NCI-H1092 treated with DMSO at 0.1 percent for 48 hours (cell line): Measurements from ENCODE around the gene PTPRN2.
"Not testable (repeated sequence)": the region's sequence is repeated elsewhere in the genome, so short reads cannot be mapped to it uniquely, and the experiment has no call there.

Experiments
- DNase-seq: peaks from one replicate; lab custom pipeline; 2025; lab: John Stamatoyannopoulos, UW

PTPRN2 gene

DNA sequence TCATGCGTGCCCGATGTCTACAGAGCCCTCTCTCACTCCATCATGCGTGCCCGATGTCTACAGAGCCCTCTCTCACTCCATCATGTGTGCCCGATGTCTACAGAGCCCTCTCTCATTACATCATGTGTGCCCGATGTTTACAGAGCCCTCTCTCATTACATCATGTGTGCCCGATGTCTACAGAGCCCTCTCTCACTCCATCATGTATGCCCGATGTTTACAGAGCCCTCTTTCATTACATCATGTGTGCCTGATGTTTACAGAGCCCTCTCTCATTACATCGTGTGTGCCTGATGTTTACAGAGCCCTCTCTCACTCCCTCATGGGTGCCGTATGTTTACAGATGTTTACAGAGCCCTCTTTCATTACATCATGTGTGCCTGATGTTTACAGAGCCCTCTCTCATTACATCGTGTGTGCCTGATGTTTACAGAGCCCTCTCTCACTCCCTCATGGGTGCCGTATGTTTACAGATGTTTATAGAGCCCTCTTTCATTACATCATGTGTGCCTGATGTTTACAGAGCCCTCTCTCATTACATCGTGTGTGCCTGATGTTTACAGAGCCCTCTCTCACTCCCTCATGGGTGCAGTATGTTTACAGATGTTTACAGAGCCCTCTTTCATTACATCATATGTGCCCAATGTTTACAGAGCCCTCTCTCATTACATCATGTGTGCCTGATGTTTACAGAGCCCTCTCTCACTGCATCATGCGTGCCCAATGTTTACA lies 739.7 kb downstream of the PTPRN2 start:
- not testable (repeated sequence) for DNase-seq

DNA sequence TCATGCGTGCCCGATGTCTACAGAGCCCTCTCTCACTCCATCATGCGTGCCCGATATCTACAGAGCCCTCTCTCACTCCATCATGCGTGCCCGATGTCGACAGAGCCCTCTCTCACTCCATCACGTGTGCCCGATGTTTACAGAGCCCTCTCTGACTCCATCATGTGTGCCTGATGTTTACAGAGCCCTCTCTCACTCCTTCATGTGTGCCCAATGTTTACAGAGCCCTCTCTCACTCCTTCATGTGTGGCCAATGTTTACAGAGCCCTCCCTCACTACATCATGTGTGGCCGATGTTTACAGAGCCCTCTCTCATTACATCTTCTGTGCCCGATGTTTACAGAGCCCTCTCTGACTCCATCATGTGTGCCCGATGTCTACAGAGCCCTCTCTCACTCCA lies 740.9 kb downstream of the PTPRN2 start:
- not testable (repeated sequence) for DNase-seq

DNA sequence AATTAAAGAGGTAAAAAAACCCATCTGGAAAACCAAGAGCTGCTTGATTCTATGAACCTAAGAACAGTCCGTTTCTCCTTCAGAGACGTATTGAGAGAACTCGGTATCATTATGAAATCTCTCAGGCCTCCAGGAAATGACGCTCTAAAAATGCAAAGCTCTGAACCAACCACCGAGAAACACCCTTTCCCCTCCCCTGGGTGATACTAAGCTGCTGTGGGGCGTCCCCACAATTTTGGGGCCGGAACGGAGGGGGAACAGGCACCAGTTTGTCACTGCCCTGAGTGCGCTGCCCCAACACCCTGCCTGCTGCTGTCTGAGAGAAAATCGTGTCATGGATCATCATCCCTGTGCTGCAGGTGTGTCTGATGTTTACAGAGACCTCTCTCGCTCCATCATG lies 741.4 kb downstream of the PTPRN2 start:
- DNase-seq, result no peak

DNA sequence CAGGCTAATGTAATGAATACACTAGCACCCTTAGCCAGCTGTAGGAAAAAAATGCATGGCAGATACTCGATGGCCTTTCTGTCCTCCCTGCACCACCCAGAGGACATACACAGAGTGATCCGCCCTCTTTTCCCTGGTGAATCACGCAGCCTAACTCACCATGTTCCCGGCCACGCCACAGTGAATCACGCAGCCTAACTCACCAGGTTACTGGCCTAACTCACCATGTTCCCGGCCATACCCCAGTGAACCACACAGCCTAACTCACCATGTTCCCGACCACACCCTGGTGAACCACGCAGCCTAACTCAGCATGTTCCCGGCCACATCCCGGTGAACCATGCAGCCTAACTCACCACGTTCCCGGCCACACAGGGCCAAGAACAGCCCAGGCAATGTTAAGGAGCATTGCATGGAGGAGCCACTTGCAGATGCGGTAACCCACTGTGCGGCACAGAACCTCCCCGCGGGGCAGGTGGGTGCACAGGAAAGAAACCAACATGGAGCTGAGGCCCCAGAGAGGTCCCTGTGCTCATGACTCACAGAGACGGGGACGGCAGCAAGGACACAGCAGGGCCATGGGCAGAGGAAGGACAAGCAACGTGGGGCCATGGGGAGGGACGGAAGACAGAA lies 742.3 kb downstream of the PTPRN2 start:
- no peak for DNase-seq

DNA sequence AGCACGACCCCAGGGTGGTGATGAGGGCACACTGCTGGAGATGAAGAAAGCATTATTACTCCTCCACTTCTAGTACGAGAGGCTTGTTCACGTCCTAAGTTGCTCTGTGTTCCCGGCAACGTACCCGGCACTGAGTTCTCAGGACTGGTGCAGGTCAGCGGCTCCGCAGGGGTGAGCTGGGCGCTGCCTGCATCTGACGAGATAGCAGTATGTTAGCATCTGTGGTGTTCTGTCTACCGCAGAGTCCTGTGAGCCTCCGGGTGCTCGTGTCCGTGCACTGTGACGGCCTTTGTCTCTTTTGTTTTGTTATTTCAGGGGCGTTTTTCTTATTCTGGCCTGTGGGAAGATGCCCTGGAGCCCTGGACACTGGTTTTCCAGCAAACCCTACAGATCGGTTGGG lies 743.0 kb downstream of the PTPRN2 start:
- no peak for DNase-seq

DNA sequence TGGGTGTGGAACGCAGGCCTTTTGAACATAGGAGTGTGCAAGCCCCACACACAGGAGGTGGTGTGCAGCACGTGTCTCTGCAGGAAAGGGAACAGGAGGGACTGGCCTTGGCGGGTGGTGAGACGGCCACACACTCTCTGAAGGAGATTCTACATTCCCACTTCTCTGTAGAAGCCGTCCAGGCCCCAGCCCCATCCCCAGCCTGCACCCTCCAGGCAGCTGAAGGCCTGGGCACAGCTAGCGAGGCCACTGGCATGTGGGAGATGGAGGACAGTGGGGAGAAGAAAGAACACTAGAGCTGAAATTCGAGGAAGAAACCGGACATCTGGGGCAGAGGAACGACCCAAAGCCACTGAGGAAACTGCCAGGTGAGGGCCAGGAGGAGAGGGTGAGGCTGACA lies 743.5 kb downstream of the PTPRN2 start:
- DNase-seq, result no peak

DNA sequence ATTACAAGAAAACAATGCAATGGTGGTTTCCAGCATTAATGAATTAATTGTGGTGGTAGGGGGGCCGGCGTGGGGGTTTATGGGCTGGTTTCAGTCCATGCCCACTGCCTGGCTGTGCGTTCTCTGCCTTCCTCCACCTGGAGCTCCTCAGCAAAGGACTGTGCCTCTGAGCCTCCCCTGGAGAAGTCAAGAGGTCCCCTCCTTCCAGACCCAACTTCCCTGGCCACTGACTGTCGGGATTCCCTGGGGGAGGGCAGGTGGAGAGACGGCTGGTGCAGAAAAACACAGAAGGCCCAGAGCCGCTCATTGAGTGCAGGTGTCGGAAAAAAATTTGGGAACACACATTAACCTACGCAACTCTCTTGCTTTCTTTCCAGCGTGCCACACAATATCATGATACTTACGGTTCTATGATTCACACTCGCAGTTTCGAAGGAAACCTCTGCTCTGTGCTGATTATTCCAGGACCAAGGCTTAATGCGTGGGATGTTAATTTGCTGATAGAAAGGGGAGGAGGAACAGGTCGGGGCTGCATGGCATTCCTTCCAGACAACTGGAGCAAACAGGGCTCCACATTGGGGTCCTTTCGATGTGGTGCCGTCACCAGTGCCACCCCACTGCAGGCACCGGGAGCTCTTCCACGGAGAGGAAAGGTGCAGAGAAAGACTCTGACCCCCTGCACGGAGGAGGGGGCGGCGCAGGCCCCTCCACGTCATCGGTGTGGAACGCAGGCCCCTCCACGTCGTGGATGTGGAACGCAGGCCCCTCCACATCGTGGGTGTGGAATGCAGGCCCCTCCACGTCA lies 744.1 kb downstream of the PTPRN2 start:
- DNase-seq, result no peak

DNA sequence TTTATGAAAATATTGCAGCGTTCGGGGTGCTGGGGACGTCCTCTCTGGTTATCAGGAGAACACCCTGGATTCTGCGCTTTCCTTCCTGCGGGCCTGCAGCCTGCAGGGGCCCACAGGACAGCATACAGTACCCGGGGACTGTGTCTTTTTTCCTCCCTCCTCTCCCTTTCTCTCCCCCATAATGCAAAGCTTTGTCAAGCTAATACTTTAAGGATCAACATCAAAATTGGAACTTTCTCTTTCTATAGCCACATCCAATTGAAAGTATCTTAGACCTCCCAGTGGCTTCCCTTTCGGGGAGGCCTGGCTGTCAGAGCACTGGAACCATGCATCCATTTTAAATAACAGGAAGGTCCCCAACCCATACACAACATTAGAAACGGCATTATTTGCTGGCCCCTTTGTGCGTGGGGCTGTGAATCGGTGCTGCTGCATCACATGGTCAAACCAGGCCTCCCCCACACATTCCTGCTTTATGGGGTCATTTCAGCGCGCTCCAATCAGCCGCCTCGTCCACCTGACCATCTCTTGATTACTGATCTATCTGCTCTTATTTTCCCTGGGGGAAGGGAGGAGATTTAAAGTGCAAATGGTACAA lies 745.8 kb downstream of the PTPRN2 start:
- DNase-seq, result no peak

DNA sequence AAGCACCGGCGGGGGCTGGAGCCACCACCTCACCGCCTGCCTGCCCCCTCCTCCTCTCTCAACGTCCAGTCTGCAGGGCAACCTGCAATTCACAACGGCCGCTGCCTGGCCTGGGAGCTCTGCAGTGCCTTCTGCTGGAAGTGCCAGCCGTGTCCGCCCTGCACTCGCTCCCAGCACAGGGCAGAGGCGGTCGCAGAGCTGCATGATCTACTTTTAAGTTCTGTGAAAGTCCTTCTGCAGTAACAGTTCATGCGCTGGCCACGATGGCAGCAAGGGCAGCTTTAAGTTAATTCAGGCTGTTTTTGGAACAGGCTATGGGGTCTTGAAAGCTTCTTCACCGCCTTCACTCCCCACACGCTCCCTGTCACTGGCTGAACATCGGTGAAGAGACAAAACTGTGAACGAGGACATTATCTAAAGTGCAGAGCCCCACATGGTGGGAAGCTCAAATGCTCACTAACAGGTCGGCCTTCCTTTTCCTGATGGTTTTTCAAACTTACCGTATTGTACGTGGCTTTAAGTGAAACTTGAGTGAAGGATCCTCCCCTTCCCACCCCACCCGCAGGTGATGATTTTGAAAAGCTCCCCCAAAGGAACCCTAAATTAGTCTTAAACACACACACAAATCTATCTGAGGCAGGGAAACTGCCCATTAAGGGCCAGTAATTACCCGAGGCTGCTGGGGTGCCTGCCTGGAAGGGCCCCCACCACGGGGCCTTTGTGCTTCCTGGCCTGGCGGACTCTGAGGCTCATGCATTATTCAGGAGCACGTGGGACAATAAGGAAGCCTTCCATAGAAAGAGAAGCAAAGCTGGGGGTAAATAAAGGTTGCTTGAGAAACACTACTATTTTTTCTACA lies 746.5 kb downstream of the PTPRN2 start:
- no peak for DNase-seq

DNA sequence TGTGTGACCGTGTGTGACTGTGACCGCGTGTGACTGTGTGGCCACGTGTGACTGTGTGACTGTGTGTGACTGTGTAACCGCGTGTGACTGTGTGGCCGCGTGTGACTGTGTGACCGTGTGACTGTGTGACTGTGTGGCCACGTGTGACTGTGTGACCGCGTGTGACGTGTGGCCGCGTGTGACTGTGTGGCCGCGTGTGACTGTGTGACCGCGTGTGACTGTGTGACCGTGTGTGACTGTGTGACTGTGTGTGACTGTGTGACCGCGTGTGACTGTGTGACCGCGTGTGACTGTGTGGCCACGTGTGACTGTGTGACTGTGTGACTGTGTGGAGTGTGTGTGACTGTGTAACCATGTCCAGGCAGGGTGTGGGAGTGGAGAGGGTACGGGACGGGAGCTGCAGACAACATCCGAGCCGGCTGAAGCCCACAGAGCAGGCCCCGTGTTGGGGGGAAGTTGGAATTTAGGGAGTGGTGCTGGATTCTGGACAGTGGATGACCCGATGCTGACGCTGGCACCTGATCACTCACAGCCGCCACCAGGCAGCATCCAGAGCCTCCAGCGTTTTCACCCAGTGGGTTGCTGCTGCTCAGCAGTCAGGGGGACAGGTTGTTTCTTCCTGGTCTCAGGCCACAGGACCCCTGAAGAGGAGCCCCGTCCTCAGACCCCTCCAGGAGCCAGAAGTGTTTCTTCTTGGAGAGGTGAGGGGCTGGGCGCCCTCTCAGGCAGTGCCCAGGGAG lies 747.3 kb downstream of the PTPRN2 start:
- no peak for DNase-seq

DNA sequence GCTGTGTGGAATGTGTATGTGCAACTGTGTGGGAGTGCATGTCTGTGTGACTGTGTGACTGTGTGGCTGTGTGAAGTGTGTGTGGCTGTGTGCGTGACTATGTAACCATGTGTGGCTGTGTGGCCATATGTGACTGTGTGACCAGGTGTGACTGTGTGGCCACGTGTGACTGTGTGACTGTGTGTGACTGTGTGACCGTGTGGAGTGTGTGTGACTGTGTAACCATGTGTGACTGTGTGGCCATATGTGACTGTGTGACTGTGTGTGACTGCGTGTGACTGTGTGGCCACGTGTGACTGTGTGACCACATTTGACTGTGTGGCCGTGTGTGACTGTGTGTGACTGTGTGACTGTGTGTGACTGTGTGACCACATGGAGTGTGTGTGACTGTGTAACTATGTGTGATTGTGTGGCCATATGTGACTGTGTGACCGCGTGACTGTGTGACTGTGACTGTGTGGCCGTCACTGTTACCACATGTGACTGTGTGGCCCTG lies 747.9 kb downstream of the PTPRN2 start:
- DNase-seq, result no peak

DNA sequence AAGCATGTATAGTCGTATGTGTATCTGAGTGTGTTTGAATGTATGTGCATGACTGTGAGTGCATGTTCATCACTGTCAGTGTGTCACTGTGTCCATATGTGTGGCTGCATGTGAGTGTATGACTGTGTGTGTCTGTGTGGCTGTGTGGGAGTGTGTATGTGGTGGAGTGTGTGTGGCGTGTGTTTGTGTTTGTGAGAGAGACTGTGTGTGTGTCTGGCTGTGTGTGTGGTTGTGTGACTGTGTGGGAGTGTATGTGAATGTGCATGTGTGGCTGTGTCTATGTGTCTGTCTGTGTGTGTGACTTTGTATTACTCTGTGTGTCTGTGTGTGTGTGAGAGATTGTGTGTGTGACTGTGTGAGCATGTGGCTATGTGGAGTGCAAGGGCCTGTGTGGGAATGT lies 748.4 kb downstream of the PTPRN2 start:
- DNase-seq, result no peak

DNA sequence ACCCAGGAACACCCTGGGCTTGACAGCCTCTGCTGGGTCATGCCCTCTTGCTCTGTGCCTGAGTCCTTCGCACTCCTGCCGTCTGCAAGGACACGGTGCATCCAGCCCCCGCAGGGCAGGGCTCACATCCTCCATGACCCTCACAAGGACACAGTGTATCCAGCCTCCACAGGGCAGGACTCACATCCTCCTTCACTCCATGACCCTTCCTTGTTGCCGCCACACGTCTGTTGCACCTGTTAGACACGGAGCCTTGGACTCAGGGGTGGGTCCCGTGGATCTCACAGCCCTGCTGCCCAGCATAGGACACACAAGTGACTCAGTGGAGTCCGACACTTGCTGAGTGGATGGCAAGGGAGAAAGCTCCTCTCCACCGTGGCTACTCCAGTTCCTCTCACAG lies 750.1 kb downstream of the PTPRN2 start:
- no peak for DNase-seq

DNA sequence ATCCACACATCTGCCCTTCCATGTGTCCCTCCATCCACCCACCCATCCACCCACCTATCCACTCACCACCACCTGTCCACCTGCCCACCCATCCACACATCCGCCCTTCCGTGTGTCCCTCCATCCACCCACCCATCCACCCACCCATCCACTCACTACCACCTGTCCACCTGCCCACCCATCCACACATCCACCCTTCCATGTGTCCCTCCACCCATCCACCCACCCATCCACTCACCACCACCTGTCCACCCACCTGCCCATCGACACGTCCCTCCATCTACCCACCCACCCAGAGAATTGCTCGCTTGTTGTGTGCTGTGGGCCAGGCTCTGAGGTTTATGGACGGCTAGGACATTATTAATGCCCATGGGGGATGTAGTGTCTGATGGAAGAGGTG lies 750.6 kb downstream of the PTPRN2 start:
- DNase-seq, result no peak

DNA sequence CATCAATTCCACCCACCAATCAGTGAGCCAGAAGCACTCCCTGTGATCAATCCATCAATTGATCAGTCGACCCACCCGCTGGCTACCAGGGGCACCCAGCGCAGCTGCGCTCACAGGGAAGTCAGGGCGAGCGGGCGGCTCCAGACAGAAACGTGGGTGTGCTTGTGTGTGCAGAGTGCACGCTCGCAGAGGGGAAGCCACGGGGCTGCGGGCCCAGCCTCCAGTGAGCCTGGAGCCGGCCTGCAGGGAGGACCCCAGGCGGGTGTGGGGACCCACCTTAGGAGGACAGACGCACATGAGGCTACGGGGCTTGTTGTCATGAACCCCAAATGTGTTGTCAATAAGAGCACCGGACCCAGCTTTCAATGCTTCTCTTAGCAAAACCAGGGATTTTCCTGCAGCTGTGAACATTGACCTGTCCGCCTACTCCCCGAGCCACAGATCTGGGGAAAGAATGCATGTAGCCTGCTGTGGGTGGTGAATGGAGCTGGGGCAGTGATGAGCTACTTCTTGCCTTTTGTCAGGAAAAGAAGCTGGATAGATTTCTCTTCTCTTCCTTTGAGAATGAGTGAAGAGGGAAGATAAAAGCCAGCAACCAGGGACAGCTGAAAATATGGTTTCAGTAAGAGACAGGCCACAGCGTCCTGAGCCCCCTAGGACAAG lies 753.0 kb downstream of the PTPRN2 start:
- DNase-seq, result no peak

DNA sequence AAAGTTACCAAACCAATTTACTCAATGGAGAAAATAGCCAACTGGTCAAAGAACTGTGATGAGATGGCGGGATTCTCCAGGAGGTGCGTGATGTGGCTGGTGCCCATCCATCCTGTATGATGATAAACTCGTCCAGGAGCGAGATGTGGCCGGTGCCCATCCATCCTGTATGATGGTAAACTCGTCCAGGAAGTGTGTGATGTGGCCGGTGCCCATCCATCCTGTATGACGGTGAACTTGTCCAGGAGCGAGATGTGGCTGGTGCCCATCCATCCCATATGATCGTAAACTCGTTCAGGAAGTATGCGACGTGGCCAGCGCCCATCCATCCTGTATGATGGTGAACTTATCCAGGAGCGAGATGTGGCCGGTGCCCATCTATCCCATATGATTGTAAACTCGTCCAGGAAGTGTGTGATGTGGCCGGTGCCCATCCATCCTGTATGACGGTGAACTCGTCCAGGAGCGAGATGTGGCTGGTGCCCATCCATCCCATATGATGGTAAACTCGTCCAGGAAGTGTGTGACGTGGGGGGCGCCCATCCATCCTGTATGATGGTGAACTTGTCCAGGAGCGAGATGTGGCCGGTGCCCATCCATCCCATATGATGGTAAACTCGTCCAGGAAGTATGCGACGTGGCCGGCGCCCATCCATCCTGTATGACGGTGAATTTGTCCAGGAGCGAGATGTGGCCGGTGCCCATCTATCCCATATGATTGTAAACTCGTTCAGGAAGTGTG lies 754.6 kb downstream of the PTPRN2 start:
- no peak for DNase-seq

DNA sequence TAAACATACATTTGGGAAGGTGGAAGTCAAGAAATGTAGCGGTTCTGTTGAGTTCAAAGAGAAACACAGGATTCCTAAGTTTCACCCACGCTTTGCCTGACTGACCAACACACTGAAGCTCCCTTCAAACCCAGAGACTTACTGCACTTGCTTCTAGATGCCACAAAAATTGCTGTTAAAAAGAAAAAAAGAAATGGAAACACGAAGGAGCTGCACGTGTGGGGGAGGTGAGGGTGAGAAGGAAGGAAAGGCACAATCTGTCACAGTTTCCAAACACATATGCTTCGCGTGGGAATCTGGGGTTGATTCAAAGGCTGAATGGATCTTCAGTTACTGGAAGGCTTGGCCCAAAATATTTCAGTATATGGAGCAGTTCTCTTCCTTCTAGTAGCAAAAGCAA lies 755.2 kb downstream of the PTPRN2 start:
- no peak for DNase-seq

DNA sequence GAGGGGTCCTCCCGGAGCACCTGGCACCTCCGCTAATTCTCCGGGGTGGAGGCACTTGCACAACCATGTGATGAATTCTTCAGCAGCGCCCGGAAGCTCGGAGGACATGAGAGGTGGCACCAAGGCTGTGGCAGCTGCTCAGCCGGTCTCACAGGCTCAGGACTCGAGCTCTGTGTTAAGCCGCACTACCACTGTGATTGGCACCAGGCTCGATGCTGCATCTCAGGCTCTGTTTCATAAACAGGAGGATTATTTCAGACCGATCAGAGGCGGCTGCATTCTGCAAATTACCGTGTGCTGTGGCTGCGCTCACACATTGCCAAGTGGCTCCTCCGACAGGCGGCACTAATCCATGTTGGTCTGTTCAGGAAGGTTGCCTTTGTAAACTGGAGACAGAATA lies 755.6 kb downstream of the PTPRN2 start:
- no peak for DNase-seq

DNA sequence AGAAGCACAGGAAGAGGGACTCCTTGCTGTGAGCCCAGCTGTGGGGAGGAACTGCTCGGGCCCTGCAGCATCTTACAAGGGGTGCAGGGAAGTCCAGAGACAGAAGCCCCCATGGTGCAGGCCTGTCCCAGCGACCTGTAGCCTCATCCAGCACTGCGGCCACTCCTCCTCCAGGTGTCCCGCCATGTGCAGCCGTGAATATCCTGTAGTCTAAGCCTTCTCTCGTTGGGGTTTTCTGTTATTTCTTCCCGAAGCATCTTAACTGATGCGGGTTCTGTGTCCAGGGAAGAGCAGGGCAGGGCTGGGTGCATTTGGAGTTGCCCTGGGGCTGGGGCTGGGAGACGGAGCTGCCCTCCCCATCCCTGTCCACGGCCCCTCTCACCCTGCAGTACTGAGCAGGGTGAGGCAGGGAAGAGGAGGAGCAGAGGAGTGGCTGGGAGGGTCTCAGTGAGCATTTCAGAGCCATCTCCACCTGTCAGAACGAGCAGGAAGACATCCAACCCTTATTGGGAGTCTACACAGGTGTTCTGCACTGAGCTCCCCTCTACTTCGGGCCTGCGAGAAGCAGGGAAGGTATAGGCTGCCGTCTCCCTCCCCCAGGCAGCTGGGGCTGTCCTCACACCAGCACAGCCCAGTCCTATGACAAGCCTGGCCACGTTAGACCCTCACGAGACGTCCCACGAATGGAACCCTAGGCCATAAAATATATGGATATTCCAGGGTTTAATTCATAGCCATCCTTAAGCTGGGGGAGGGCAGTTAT lies 756.3 kb downstream of the PTPRN2 start:
- DNase-seq, result no peak
